ENCODE results near the gene CD38.

Gene CD38

DNA sequence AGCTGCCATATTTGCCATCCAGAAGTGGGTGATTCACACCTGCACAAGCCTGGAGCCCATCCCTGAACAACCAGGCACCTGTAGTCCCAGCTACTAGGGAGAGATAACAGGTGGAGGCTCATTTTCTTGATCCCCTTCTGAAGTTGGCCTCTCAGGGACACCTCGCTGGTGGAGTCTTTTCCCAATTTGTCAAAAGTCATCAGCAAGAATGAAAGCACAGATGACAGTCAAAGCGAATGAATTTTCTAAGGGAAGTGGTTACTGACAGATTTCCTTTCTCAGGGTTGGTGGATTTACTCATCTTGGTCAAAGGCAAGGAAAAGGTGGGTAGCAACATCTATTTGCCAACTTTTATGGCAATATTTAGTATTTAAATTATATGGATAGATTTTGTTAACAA, 123.9 kb downstream of the CD38 start:
- no peak overlapping the region for H2BK120ac ChIP-seq (ENCODE audit: low read depth, low read length)
- H2BK15ac ChIP-seq (ENCODE audit: low read length) = no peak overlapping the region
- no peak overlapping the region for H2BK12ac ChIP-seq (ENCODE audit: low read length)
- no peak overlapping the region for H3K23ac ChIP-seq (ENCODE audit: low read depth, low read length, poor library complexity)
- no peak overlapping the region for H4K8ac ChIP-seq (ENCODE audit: low read depth, low read length)
- H3K79me1 ChIP-seq (ENCODE audit: low read depth, low read length) = no peaks in the 10 kb centered on the region
- H3K14ac ChIP-seq (ENCODE audit: low read length) = no peak overlapping the region
- H3K36me3 ChIP-seq (replicated peaks in 1 of 2; ENCODE audit: control insufficient read depth in 2 of 2, insufficient read depth in 2 of 2, low read length in 2 of 2) = no peaks in the 10 kb centered on the region
- no peak overlapping the region for H3K18ac ChIP-seq (ENCODE audit: low read length)
- H2AK5ac ChIP-seq (ENCODE audit: low read depth, low read length) = no peak overlapping the region
- no peak for DNase-seq (ENCODE audit: low spot score)
- no peak overlapping the region for H3K9ac ChIP-seq (ENCODE audit: low read depth, low read length, poor library complexity)
- H2AFZ ChIP-seq (ENCODE audit: low read length) = no peak overlapping the region
- WGBS, 2 donors (ENCODE audit: extremely low coverage in 2 of 2, insufficient read length in 2 of 2, insufficient replicate concordance in 1 of 2) = no CpG with 5 or more reads among the region's 2 CpGs
- peaks cover 0 to 14% (median 0%) of the 10 kb centered on the region in 3 experiments for H3K27me3 ChIP-seq (ENCODE audit: control insufficient read depth in 3 of 3, insufficient read depth in 3 of 3, low read depth in 1 of 3, low read length in 3 of 3)
- no peak overlapping the region for H3K4me2 ChIP-seq (ENCODE audit: insufficient read depth, low read length, poor library complexity, severe bottlenecking)
- no peak overlapping the region for H2BK5ac ChIP-seq (ENCODE audit: low read length)
- no peak overlapping the region for H3K4me3 ChIP-seq (ENCODE audit: low read length in 2 of 2)
- no peak overlapping the region for H3K27ac ChIP-seq (replicated peaks; ENCODE audit: low read length)
- peaks cover 0 to 3% of the 10 kb centered on the region in 2 donors for H3K4me1 ChIP-seq (ENCODE audit: control insufficient read depth in 2 of 2, insufficient read depth in 1 of 2, low read depth in 1 of 2, low read length in 2 of 2)
- no peak overlapping the region for H3K4ac ChIP-seq (ENCODE audit: low read length)
- H4K91ac ChIP-seq (ENCODE audit: low read depth, low read length, poor library complexity) = no peak overlapping the region
- H3K9me3 ChIP-seq (replicated peaks in 1 of 2; ENCODE audit: control insufficient read depth in 2 of 2, insufficient read depth in 1 of 2, low read depth in 1 of 2, low read length in 2 of 2) = peaks cover 0 to 4% of the 10 kb centered on the region in 2 donors

DNA sequence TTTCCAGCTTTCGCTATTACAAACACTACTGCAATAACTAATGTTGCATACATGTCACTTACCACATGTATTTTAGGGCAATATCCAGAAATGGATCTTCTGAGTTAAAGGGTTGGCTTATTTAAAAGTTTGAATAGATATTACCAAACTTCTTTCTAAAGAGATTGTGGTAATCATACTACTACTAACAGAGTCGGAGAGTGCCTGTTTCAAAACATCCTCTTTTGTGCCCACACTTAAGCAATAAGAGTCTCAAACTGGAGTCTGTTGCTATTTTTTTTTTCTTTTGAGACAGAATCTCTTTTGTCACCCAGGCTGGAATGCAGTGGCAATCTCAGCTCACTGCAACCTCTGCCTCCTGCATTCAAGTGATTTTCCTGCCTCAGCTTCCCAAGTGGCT, 124.6 kb downstream of the CD38 start:
- Histone ChIP-seq H3K36me3 (replicated peaks in 1 of 2; ENCODE audit: control insufficient read depth in 2 of 2, insufficient read depth in 2 of 2, low read length in 2 of 2) (no peaks in the 10 kb centered on the region), H2BK120ac (ENCODE audit: low read depth, low read length) (no peak overlapping the region), H3K4me1 (ENCODE audit: control insufficient read depth in 2 of 2, insufficient read depth in 1 of 2, low read depth in 1 of 2, low read length in 2 of 2) (peaks cover 0 to 3% of the 10 kb centered on the region in 2 donors), H4K91ac (ENCODE audit: low read depth, low read length, poor library complexity) (no peak overlapping the region), H3K9ac (ENCODE audit: low read depth, low read length, poor library complexity) (no peak overlapping the region), H3K79me1 (ENCODE audit: low read depth, low read length) (no peaks in the 10 kb centered on the region), H3K27me3 (ENCODE audit: control insufficient read depth in 3 of 3, insufficient read depth in 3 of 3, low read depth in 1 of 3, low read length in 3 of 3) (peaks cover 0 to 18% (median 0%) of the 10 kb centered on the region in 3 experiments), H3K4ac (ENCODE audit: low read length) (no peak overlapping the region), H4K8ac (ENCODE audit: low read depth, low read length) (no peak overlapping the region), H3K4me3 (ENCODE audit: low read length in 2 of 2) (no peak overlapping the region), H3K18ac (ENCODE audit: low read length) (no peak overlapping the region), H3K14ac (ENCODE audit: low read length) (no peak overlapping the region), H2BK15ac (ENCODE audit: low read length) (no peak overlapping the region), H2BK12ac (ENCODE audit: low read length) (no peak overlapping the region), H3K4me2 (ENCODE audit: insufficient read depth, low read length, poor library complexity, severe bottlenecking) (no peak overlapping the region), H3K9me3 (replicated peaks in 1 of 2; ENCODE audit: control insufficient read depth in 2 of 2, insufficient read depth in 1 of 2, low read depth in 1 of 2, low read length in 2 of 2) (peaks cover 0 to 4% of the 10 kb centered on the region in 2 donors), H2AFZ (ENCODE audit: low read length) (no peak overlapping the region), H3K23ac (ENCODE audit: low read depth, low read length, poor library complexity) (no peak overlapping the region), H2BK5ac (ENCODE audit: low read length) (no peak overlapping the region), H3K27ac (replicated peaks; ENCODE audit: low read length) (no peak overlapping the region), H2AK5ac (ENCODE audit: low read depth, low read length) (no peak overlapping the region)
- no peak for DNase-seq (ENCODE audit: low spot score)
- no CpG with 5 or more reads among the region's 2 CpGs for WGBS, 2 donors (ENCODE audit: extremely low coverage in 2 of 2, insufficient read length in 2 of 2, insufficient replicate concordance in 1 of 2)
